ENCODE data around the gene ZNF865.
"Not testable (repeated sequence)": the region's sequence is repeated elsewhere in the genome, so short reads cannot be mapped to it uniquely, and the experiment has no call there.

ZNF865 gene

DNA sequence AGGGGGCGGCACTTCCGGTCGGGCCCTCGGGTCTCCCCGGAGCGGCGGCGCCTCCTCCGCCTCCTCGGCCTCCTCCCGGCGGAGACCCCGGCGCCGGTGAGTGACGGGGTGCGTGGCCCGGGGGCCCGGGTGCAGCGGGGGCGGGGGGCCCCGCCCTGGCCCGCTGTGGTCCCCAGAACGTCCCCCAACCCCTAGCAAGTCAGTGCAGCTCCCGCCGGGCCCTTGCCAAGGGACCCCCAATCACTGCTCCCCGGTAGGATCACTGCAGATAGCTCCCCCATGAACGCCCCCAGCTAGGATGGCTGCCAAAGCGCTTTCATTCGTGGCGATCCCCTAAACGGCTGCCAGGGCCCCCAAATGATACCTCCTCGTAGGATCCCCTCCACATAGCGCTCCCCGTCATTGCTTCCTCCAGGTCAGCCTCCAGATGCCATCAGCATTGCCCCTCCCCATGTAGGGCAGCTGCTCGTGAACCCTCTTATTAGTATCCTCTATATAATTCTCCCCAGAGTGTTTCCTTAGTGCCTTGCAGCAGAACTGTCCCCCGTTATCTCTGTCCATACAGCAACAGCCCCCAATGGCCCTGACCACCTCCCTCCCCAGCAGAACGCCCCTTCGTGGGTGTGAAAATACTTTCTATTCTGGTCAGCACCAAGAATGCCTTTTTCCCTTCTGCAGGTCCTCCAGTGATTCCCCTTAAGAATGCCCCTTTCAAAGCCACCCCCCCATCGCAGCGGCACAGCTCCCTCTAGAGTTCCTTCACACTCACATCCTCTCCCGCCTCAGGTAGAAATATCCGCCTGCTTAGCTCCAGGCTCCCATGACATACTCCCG lies at the start of gene ZNF865:
TSS of gene ZNF865 (plus strand) at position 11 of the 834 bp plus-strand sequence. CDS start 7,972 bp downstream, outside the sequence.
- Histone ChIP-seq H3K4me1 (ENCODE audit: control insufficient read depth, insufficient read depth, low read length) (peaks cover 13% of the 10 kb centered on the region), H3K9ac (ENCODE audit: low read length) (peak within 1 kb of the TSS; percentile 74), H3K9me3 (ENCODE audit: control insufficient read depth, insufficient read depth, low read depth, low read length) (no peaks in the 10 kb centered on the region), H3K27ac (ENCODE audit: low read depth, low read length) (peak within 1 kb of the TSS; percentile 77; the same call in 1 of the 2 replicates), H3K4me3 (ENCODE audit: low read depth, low read length) (peak within 1 kb of the TSS; percentile 77), H3K36me3 (ENCODE audit: control insufficient read depth, insufficient read depth, low read length) (peaks cover 15% of the 10 kb centered on the region; the same call in 1 of the 2 replicates), H3K27me3 (ENCODE audit: control insufficient read depth, insufficient read depth, low read length) (no peaks in the 10 kb centered on the region)

DNA sequence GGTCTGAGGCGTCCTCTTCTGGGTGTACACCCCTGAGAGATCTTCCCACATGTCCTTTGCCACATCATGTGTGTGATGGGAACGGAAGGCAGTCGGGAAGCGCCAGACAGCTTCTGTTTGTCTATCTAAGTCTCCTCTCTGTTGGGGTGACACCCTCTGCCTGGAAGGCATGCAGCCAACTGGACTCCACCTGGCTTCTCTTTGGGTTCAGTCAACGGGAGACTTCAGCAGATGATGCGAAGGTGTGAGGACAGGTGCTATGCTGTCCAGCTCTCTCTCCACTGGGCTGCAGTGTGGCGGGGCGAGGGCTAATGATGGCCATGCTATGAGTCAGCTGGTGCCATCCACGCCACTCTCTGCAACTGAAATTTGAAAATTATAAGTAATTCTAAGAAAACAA lies 45.8 kb upstream of the ZNF865 start:
- H3K27me3 ChIP-seq (ENCODE audit: control insufficient read depth, insufficient read depth, low read length) = no peaks in the 10 kb centered on the region
- no peak overlapping the region for H3K9ac ChIP-seq (ENCODE audit: low read length)
- H3K4me1 ChIP-seq (ENCODE audit: control insufficient read depth, insufficient read depth, low read length) = no peaks in the 10 kb centered on the region
- H3K4me3 ChIP-seq (ENCODE audit: low read depth, low read length) = no peak overlapping the region
- no peaks in the 10 kb centered on the region for H3K9me3 ChIP-seq (ENCODE audit: control insufficient read depth, insufficient read depth, low read depth, low read length)
- H3K27ac ChIP-seq (ENCODE audit: low read depth, low read length) = no peak overlapping the region
- no peaks in the 10 kb centered on the region for H3K36me3 ChIP-seq (ENCODE audit: control insufficient read depth, insufficient read depth, low read length)

DNA sequence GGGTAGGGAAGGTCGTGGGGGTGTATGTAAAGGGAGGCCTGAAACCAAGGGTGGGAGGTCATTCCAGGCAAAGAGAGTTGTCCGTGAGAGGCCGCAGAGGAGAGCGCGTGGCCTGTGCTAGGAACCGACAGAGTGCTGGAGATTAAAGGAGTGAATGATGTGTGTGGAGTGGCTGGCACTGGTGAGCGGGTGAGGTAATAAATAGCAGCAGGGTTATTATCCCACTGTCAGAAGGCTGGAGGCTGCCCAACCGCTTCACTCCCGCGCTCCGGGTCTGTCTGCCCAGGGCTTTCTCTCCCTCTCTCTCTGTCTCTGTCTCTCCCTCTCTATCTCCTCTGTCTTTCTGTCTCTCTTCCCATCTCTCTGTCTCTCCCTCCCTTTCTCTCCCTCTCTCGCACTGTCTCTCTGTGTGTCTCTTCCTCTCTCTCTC lies 42.2 kb upstream of the ZNF865 start:
- H3K9me3 ChIP-seq (ENCODE audit: control insufficient read depth, insufficient read depth, low read depth, low read length) = no peaks in the 10 kb centered on the region
- H3K36me3 ChIP-seq (ENCODE audit: control insufficient read depth, insufficient read depth, low read length) = no peaks in the 10 kb centered on the region
- no peaks in the 10 kb centered on the region for H3K4me1 ChIP-seq (ENCODE audit: control insufficient read depth, insufficient read depth, low read length)
- no peaks in the 10 kb centered on the region for H3K27me3 ChIP-seq (ENCODE audit: control insufficient read depth, insufficient read depth, low read length)
- no peak overlapping the region for H3K27ac ChIP-seq (ENCODE audit: low read depth, low read length)
- H3K4me3 ChIP-seq (ENCODE audit: low read depth, low read length) = no peak overlapping the region
- no peak overlapping the region for H3K9ac ChIP-seq (ENCODE audit: low read length)

GRCh38 chr19:55566823-55567222 lies 38.6 kb upstream of the ZNF865 start:
- H3K9ac ChIP-seq (ENCODE audit: low read length) = no peak overlapping the region
- no peaks in the 10 kb centered on the region for H3K4me1 ChIP-seq (ENCODE audit: control insufficient read depth, insufficient read depth, low read length)
- no peak overlapping the region for H3K27ac ChIP-seq (ENCODE audit: low read depth, low read length)
- H3K9me3 ChIP-seq (ENCODE audit: control insufficient read depth, insufficient read depth, low read depth, low read length) = no peaks in the 10 kb centered on the region
- H3K4me3 ChIP-seq (ENCODE audit: low read depth, low read length) = no peak overlapping the region
- H3K36me3 ChIP-seq (ENCODE audit: control insufficient read depth, insufficient read depth, low read length) = no peaks in the 10 kb centered on the region
- H3K27me3 ChIP-seq (ENCODE audit: control insufficient read depth, insufficient read depth, low read length) = no peaks in the 10 kb centered on the region

- Histone ChIP-seq H3K4me1 (ENCODE audit: control insufficient read depth, insufficient read depth, low read length) (no peaks in the 10 kb centered on the region), H3K36me3 (ENCODE audit: control insufficient read depth, insufficient read depth, low read length) (no peaks in the 10 kb centered on the region), H3K9ac (ENCODE audit: low read length) (no peak overlapping the region), H3K27me3 (ENCODE audit: control insufficient read depth, insufficient read depth, low read length) (no peaks in the 10 kb centered on the region), H3K9me3 (ENCODE audit: control insufficient read depth, insufficient read depth, low read depth, low read length) (no peaks in the 10 kb centered on the region), H3K27ac (ENCODE audit: low read depth, low read length) (no peak overlapping the region), H3K4me3 (ENCODE audit: low read depth, low read length) (no peak overlapping the region)
Observed at GRCh38 chr19:55567708-55568328, 37.6 kb upstream of the ZNF865 start.

DNA sequence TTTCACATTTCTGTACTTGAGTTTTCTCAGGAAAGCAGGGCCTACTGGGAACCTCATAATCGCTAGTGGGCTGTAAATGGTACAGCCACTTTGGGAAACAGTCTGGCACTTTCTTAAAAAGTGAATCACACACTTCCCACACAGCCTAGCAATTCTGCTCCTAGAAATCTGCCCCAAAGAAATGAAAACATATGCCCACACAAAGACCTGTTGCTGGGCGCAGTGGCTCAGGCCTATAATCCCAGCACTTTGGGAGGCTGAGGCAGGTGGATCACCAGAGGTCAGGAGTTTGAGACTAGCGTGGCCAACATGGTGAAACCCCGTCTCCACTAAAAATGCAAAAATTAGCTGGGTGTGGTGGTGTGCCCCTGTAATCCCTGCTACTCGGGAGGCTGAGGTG lies 36.0 kb upstream of the ZNF865 start:
- H3K27ac ChIP-seq (ENCODE audit: low read depth, low read length); H3K27me3 ChIP-seq (ENCODE audit: control insufficient read depth, insufficient read depth, low read length); H3K9me3 ChIP-seq (ENCODE audit: control insufficient read depth, insufficient read depth, low read depth, low read length); H3K4me1 ChIP-seq (ENCODE audit: control insufficient read depth, insufficient read depth, low read length); H3K9ac ChIP-seq (ENCODE audit: low read length); H3K36me3 ChIP-seq (ENCODE audit: control insufficient read depth, insufficient read depth, low read length); H3K4me3 ChIP-seq (ENCODE audit: low read depth, low read length): not testable (repeated sequence)

GRCh38 chr19:55573929-55574328 lies 31.5 kb upstream of the ZNF865 start:
- not testable (repeated sequence) for H3K27me3 ChIP-seq (ENCODE audit: control insufficient read depth, insufficient read depth, low read length)

GRCh38 chr19:55576746-55577145 lies 28.7 kb upstream of the ZNF865 start:
- Histone ChIP-seq H3K36me3 (ENCODE audit: control insufficient read depth, insufficient read depth, low read length) (peaks cover 16% of the 10 kb centered on the region), H3K27me3 (ENCODE audit: control insufficient read depth, insufficient read depth, low read length) (no peaks in the 10 kb centered on the region), H3K27ac (ENCODE audit: low read depth, low read length) (no peak overlapping the region), H3K4me3 (ENCODE audit: low read depth, low read length) (no peak overlapping the region), H3K9ac (ENCODE audit: low read length) (no peak overlapping the region), H3K9me3 (ENCODE audit: control insufficient read depth, insufficient read depth, low read depth, low read length) (no peaks in the 10 kb centered on the region), H3K4me1 (ENCODE audit: control insufficient read depth, insufficient read depth, low read length) (no peaks in the 10 kb centered on the region)

More at GRCh38 chr19:55573929-55574328, 31.5 kb upstream of the ZNF865 start:
- not testable (repeated sequence) for H3K9ac ChIP-seq (ENCODE audit: low read length); H3K4me1 ChIP-seq (ENCODE audit: control insufficient read depth, insufficient read depth, low read length); H3K9me3 ChIP-seq (ENCODE audit: control insufficient read depth, insufficient read depth, low read depth, low read length); H3K4me3 ChIP-seq (ENCODE audit: low read depth, low read length); H3K27ac ChIP-seq (ENCODE audit: low read depth, low read length)
- peaks cover 15% of the 10 kb centered on the region for H3K36me3 ChIP-seq (ENCODE audit: control insufficient read depth, insufficient read depth, low read length)

DNA sequence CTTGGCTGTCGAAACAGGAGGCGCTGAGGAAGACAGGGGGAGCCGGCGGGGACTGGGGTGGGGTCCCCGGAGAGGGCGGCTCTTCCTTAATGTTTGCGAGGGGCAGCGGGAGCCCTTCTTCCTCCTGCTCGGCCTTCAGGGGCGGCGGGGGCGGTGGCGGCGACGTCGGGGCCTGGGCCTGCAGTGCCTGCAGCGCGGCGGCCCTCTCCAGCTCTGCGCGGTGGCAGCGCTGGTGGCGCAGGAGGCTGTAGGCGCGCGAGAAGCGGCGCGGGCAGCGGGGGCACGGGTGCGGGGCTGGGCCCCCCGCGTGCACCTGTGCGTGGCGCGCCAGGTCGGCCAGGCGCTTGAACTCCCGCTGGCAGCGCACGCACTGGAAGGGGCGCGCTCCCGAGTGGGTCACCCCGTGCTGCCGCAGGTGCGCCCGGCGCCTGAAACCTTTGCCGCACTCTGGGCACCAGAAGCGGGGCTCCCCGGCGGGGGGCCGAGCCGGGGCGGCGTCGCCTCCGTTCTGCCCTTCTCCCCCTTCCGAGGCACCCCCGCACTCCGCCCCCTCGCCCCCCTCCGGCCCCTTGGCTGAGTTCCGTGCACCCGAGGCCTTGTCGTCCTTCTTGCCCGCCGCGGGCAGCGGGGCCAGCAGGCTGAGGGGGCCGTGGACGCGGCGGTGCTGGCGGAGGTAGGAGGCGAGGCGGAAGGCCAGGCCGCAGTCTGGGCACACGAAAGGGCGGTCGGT lies 27.3 kb upstream of the ZNF865 start:
- Histone ChIP-seq H3K4me1 (ENCODE audit: control insufficient read depth, insufficient read depth, low read length) (no peaks in the 10 kb centered on the region), H3K4me3 (ENCODE audit: low read depth, low read length) (no peak overlapping the region), H3K36me3 (ENCODE audit: control insufficient read depth, insufficient read depth, low read length) (peaks cover 16% of the 10 kb centered on the region), H3K27me3 (ENCODE audit: control insufficient read depth, insufficient read depth, low read length) (no peaks in the 10 kb centered on the region), H3K9me3 (ENCODE audit: control insufficient read depth, insufficient read depth, low read depth, low read length) (no peaks in the 10 kb centered on the region), H3K9ac (ENCODE audit: low read length) (no peak overlapping the region), H3K27ac (ENCODE audit: low read depth, low read length) (no peak overlapping the region)

GRCh38 chr19:55578761-55579747 lies 26.4 kb upstream of the ZNF865 start:
- Histone ChIP-seq H3K4me1 (ENCODE audit: control insufficient read depth, insufficient read depth, low read length) (no peaks in the 10 kb centered on the region), H3K36me3 (ENCODE audit: control insufficient read depth, insufficient read depth, low read length) (peaks cover 16% of the 10 kb centered on the region), H3K4me3 (ENCODE audit: low read depth, low read length) (peak overlapping the region; percentile 90), H3K27ac (ENCODE audit: low read depth, low read length) (no peak overlapping the region), H3K27me3 (ENCODE audit: control insufficient read depth, insufficient read depth, low read length) (no peaks in the 10 kb centered on the region), H3K9me3 (ENCODE audit: control insufficient read depth, insufficient read depth, low read depth, low read length) (no peaks in the 10 kb centered on the region), H3K9ac (ENCODE audit: low read length) (no peak overlapping the region)
